GM12865 (cell line): Measurements from ENCODE around the gene APBA2.

ENCODE experiments used
- DNase-seq: peaks from one replicate; pipeline ENCODE4 v3.0.0; 2010; ENCODE audit warnings: low read depth
- H3K4me3 ChIP-seq: 2 replicates; pipeline ENCODE4 v1.5.1; 2011; ENCODE audit warnings: mild to moderate bottlenecking, low read depth, low read length, control low read depth
- TF ChIP-seq, protein P1 (sequence below): IDR thresholded peaks from 2 replicates; pipeline ENCODE4 v1.5.1; 2011; ENCODE audit warnings: low read length, control low read depth, low read depth, inconsistent platforms; ENCODE audit not compliant: insufficient read depth; ENCODE audit errors: missing control alignments

The APBA2 gene

DNA sequence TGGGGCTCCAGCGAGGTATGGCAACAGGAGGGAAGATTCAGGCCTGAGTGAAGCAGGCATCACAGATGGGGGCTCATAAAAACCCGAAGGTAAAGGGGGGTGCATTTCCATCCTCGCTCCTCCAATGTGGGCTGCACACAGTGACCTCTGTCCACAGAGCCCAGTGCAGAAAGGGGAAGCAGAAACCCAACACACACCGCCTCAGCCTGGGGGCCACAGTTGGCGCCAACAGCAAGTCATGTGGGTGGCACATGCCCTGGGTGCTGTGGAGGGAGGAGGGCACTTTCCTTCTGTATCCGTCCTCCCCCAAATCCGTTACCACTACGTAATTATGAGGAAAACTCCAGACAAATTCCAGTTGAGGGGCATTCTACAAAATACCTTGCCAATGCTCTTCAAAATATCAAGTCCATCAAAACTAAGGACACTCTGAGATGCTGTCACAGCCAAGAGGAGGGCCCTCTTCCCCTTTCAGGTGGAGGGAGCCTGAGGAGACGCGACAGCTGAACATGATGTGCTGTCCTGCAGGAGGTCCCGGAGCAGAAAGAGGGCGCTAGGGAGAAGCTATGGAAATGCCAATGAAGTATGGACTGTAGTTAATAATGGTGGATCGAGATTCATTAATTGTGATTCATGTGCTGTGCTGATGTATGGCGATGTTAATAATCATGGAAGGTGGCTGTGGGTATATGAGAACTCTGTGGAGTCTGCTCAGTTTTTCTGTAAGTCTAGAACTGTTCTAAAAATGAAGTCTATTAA is 16.4 kb downstream of the APBA2 start:
- DNase-seq = no peak
- TF ChIP-seq, protein P1, sequence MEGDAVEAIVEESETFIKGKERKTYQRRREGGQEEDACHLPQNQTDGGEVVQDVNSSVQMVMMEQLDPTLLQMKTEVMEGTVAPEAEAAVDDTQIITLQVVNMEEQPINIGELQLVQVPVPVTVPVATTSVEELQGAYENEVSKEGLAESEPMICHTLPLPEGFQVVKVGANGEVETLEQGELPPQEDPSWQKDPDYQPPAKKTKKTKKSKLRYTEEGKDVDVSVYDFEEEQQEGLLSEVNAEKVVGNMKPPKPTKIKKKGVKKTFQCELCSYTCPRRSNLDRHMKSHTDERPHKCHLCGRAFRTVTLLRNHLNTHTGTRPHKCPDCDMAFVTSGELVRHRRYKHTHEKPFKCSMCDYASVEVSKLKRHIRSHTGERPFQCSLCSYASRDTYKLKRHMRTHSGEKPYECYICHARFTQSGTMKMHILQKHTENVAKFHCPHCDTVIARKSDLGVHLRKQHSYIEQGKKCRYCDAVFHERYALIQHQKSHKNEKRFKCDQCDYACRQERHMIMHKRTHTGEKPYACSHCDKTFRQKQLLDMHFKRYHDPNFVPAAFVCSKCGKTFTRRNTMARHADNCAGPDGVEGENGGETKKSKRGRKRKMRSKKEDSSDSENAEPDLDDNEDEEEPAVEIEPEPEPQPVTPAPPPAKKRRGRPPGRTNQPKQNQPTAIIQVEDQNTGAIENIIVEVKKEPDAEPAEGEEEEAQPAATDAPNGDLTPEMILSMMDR = no peak
- no peak overlapping the region for H3K4me3 ChIP-seq

DNA sequence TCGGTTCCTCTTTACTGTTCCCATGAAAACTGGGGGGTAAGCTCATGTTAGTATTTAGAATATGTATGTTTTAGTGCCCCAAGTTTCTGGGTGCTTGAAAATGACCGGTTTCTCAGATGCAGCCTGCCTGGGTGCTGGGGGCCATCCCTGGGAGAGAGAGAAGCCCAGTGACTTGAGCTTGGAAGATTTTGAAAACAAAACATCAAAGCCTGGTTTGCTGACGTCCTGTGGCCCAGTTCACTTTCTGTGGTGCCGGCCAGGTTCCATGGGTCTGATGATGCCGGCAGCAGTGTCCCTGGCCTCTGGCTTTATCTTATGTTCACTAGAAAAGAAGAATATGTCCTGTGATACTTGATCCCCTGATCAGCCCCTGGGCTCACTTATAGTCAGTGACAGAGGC is 17.1 kb downstream of the APBA2 start:
- DNase-seq = no peak
- no peak overlapping the region for H3K4me3 ChIP-seq
- TF ChIP-seq, protein P1 = no peak

DNA sequence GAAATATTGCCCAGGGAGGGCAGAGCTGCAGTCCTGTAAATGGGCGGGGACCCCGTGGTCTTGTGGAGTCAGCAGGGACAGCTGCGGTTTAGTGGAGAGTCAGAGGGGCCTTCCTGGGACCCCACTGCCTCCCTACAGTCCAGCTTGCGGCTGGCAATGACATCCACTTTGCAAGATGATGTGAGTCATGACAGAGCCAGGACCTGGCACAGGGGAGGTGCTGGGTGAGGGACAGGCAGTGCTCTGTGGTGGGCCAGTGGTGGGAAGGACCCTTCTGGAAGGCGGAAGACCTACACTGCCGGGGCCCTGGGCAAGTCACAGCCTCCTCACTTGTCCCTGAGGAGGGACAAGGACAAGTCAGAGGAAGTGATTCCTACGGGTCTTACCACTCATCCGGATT is 17.8 kb downstream of the APBA2 start:
- no peak overlapping the region for H3K4me3 ChIP-seq
- DNase-seq = no peak
- TF ChIP-seq, protein P1 = no peak

DNA sequence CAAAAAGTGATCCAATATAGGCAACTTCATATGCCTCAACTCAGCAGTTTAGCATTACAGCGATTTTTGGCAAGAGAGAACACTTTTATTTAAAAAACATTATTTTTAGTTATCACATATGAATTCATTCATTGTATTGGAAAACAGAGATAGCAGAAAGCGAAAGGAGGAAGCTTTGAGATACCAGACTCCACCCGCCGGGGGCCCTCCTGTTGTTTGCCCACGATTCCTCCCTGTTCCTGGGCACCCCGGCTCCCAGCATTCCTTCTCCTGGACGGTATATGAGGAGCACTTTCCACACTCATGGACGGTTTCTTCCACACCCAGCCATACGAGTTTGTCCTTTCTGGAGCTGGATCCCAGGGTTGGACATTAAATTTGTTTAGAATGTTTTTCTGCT is 18.2 kb downstream of the APBA2 start:
- no peak overlapping the region for H3K4me3 ChIP-seq
- TF ChIP-seq, protein P1 = no peak
- DNase-seq = no peak

DNA sequence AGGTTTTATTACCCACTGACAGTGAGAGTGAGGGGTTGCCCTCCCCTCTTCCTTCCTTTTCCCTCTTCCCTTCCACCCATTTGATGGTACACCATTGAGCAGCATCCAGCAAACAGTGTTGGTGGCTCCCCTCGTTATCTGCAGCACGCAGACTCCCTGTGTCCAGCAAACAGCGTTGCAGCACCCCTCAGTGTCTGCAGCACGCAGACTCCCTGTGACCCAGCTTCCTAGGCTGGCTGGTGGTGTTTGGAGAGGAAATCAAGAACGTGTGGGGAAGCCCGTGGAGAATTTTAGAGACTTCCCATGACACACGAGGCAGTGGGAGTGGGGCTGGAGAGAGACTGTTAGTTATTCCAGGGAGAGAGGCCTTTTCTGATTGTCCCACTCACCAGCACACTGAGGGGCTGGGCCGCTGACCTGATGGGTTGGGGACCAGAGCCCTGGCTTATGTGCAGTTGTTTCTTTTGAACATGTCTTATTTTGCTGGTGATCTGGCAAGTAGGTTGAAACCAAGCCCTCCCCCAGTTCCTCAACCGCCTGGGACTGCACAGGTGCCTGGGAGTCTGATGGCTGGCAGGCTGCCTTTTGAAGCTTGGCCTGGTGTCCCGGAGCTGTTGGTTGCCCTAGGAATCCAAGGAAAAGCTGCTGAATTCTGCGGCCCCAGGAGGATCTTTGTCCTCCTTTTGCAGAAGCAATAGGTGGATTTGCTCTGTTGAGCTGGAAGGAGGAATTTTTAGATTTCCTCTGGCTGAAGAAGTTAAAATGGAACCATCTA is 19.0 kb downstream of the APBA2 start:
- DNase-seq = no peak
- H3K4me3 ChIP-seq = no peak overlapping the region
- TF ChIP-seq, protein P1 = no peak

DNA sequence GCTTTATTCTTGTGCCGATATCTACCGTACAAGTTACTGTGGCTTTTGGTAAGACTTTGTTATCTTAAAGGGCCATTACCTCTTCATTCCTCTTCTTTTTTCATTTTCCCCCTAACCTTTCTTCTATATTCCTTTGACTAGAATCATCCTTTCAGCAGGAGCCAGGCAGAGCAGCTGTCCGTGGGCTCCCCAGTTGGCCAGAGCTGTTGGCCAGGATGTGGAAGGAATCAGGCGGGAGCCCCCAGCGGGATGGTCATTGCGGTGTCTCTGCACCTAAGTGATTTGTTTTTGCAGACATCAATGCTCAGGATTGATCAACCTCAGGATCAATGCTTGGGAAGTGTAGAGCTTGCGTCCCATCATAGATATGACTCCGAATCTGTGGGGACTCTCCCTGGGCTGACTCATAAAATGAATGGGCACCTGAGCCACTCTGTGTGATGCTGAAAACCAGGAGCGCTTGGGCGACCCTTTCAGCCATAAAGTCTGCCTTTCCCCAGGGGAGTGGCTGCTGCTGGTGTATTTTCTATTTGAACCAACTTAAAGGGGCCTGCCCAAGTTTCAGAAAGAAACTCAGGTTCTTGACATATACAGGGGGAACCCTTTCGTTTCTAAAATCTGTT is 21.7 kb downstream of the APBA2 start:
- no peak for DNase-seq
- no peak overlapping the region for H3K4me3 ChIP-seq
- TF ChIP-seq, protein P1 = no peak
